NT2/D1 (cell line): ENCODE data around the gene EFCC1.
"Not testable (repeated sequence)": the region's sequence is repeated elsewhere in the genome, so short reads cannot be mapped to it uniquely, and the experiment has no call there.

ENCODE experiments used
- DNase-seq: peaks from one replicate; pipeline ENCODE4 v3.0.0-alpha.2; 2011; ENCODE audit warnings: low read depth, low spot score
- H3K27me3 ChIP-seq: 2 replicates; pipeline ENCODE4 v1.6.0; 2011; ENCODE audit warnings: mild to moderate bottlenecking; ENCODE audit not compliant: insufficient read length, insufficient read depth
- H3K36me3 ChIP-seq: 2 replicates; pipeline ENCODE4 v1.6.1; 2011; ENCODE audit warnings: mild to moderate bottlenecking, low read length, mixed read lengths; ENCODE audit not compliant: insufficient read depth, insufficient read length
- H3K4me1 ChIP-seq: 2 replicates; pipeline ENCODE4 v1.5.1; 2011; ENCODE audit not compliant: insufficient read depth, insufficient read length
- H3K4me3 ChIP-seq: 2 replicates; pipeline ENCODE4 v1.5.1; 2011; ENCODE audit warnings: low read depth; ENCODE audit not compliant: insufficient read length
- H3K9ac ChIP-seq: 2 replicates; pipeline ENCODE4 v1.6.0; 2011; ENCODE audit warnings: low read depth; ENCODE audit not compliant: insufficient read length
- H3K9me3 ChIP-seq: 2 replicates; pipeline ENCODE4 v1.5.1; 2011; ENCODE audit warnings: mild to moderate bottlenecking, low read length; ENCODE audit not compliant: insufficient read depth
- SUZ12 ChIP-seq: IDR thresholded peaks from 2 replicates; pipeline ENCODE4 v1.6.1; 2011; ENCODE audit not compliant: insufficient read length, insufficient read depth; ENCODE audit errors: extremely low read depth
- YY1 ChIP-seq: IDR thresholded peaks from 2 replicates; pipeline ENCODE4 v1.6.1; 2011; ENCODE audit not compliant: insufficient read length, insufficient read depth
- ZNF274 ChIP-seq: IDR thresholded peaks from 2 replicates; pipeline ENCODE4 v1.6.1; 2011; ENCODE audit warnings: mild to moderate bottlenecking, low read depth, low read length

EFCC1 gene

GRCh38 chr3:129068291-129068886 lies 67.3 kb downstream of the EFCC1 start:
- Histone ChIP-seq H3K9ac (no peak overlapping the region), H3K9me3 (no peaks in the 10 kb centered on the region; the same call in 1 of the 2 replicates), H3K27me3 (no peaks in the 10 kb centered on the region), H3K4me1 (no peaks in the 10 kb centered on the region), H3K4me3 (no peak overlapping the region), H3K36me3 (no peaks in the 10 kb centered on the region)
- no peak for DNase-seq
- no peak for TF ChIP-seq SUZ12
- no peak for TF ChIP-seq YY1
- TF ChIP-seq ZNF274, result no peak

DNA sequence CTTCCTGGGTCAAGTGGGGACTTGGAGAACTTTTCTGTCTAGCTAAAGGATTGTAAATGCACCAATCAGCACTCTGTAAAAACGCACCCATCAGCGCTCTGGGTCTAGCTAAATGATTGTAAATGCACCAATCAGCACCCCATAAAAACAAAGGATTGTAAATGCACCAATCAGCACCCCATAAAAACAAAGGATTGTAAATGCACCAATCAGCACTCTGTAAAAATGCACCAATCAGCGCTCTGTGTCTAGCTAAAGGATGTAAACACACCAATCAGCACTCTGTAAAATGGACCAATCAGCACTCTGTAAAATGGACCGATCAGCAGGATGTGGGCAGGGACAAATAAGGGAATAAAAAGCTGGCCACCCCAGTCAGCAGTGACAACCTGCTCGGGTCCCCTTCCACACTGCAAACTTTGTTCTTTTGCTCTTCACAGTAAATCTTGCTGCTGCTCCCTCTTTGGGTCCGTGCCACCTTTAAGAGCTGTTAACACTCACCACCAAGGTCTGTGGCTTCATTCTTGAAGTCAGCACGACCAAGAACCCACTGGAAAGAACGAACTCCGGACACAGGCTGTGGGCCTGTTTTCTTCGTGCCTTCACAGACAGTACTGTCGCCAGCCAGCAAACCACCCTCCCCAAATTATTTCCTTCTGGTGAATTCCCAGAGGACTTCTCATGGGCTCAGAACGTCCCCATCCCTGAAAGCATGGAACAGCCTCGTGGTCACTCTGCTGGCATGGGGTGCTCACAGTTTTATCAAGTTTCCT lies 68.4 kb downstream of the EFCC1 start:
- H3K36me3 ChIP-seq, H3K4me1 ChIP-seq, H3K27me3 ChIP-seq, H3K9me3 ChIP-seq, DNase-seq, H3K4me3 ChIP-seq, H3K9ac ChIP-seq: not testable (repeated sequence)

- DNase-seq, result no peak
- H3K9ac ChIP-seq, result no peak overlapping the region
- peaks cover 3% of the 10 kb centered on the region; the same call in 1 of the 2 replicates for H3K9me3 ChIP-seq
- no peaks in the 10 kb centered on the region for H3K27me3 ChIP-seq
- H3K4me3 ChIP-seq, result no peak overlapping the region
- no peaks in the 10 kb centered on the region for H3K36me3 ChIP-seq
- TF ChIP-seq SUZ12, result no peak
- no peak for TF ChIP-seq YY1
- no peak for TF ChIP-seq ZNF274
- no peaks in the 10 kb centered on the region for H3K4me1 ChIP-seq
Measured at GRCh38 chr3:129070086-129070885, 69.2 kb downstream of the EFCC1 start.

DNA sequence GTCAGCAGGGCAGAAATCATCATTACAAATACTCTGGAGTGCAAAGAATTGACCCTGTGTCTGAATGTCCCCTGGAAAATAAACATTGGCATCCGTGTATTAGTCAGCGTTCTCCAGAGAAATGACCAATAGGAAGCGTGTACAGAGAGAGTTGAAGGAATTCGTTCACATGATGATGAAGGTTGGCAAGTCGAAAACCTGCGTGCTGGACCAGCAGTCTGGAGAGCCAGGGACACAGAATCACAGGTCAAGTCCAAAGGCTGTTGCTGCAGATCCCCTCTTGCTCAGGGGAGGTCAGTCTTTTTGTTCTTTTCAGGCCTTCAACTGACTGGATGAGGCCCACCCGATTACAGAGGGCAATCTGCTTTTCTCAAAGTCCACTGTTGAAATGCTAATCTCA lies 76.1 kb downstream of the EFCC1 start:
- TF ChIP-seq YY1, result no peak
- no peak for TF ChIP-seq SUZ12
- no peak for TF ChIP-seq ZNF274
- no peak for DNase-seq
- no peaks in the 10 kb centered on the region for H3K4me1 ChIP-seq
- H3K4me3 ChIP-seq, result no peak overlapping the region
- H3K9ac ChIP-seq, result no peak overlapping the region
- no peaks in the 10 kb centered on the region for H3K27me3 ChIP-seq
- no peaks in the 10 kb centered on the region for H3K36me3 ChIP-seq
- 0 out of 2 replicates have a peak, but pooled peaks cover 3% of the 10 kb centered on the region for H3K9me3 ChIP-seq

DNA sequence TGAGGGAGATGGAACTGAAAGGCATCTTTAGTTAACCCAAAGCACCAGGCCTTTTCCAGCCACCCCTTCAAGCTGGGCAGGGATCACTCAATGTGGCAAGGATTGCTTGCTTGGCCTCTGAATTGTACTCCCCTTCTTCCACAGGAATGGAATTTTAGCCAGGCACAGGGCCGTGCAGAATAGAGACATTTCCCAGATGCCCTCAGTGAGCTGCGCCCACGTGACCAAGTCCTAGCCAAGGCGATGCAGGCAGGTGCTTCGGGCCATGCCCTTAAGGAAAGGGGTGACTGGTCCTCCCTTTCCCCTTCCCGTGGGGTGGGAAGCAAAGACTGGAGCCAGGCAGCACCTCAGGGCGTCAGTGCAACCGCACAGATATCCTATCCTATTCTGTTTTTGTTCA lies 77.4 kb downstream of the EFCC1 start:
- no peak for TF ChIP-seq YY1
- no peak for TF ChIP-seq ZNF274
- no peak for TF ChIP-seq SUZ12
- no peak overlapping the region for H3K4me3 ChIP-seq
- 0 out of 2 replicates have a peak, but pooled peaks cover 3% of the 10 kb centered on the region for H3K9me3 ChIP-seq
- no peaks in the 10 kb centered on the region for H3K4me1 ChIP-seq
- no peak overlapping the region for H3K9ac ChIP-seq
- H3K36me3 ChIP-seq, result no peaks in the 10 kb centered on the region
- DNase-seq, result no peak
- no peaks in the 10 kb centered on the region for H3K27me3 ChIP-seq

- Histone ChIP-seq H3K9ac (no peak overlapping the region), H3K36me3 (no peaks in the 10 kb centered on the region), H3K4me3 (no peak overlapping the region), H3K27me3 (no peaks in the 10 kb centered on the region), H3K4me1 (no peaks in the 10 kb centered on the region), H3K9me3 (no peaks in the 10 kb centered on the region)
- DNase-seq, result no peak
- TF ChIP-seq SUZ12 (no peak), YY1 (no peak), ZNF274 (no peak)
Measured at GRCh38 chr3:129081503-129081902, 80.4 kb downstream of the EFCC1 start.

GRCh38 chr3:129082026-129082425 lies 80.9 kb downstream of the EFCC1 start:
- TF ChIP-seq ZNF274, result no peak
- no peak for TF ChIP-seq SUZ12
- TF ChIP-seq YY1, result no peak
- Histone ChIP-seq H3K27me3 (no peaks in the 10 kb centered on the region), H3K9ac (no peak overlapping the region), H3K9me3 (no peaks in the 10 kb centered on the region), H3K36me3 (no peaks in the 10 kb centered on the region), H3K4me3 (no peak overlapping the region), H3K4me1 (no peaks in the 10 kb centered on the region)
- DNase-seq, result no peak
